WTC11 (cell line): ENCODE results near the gene LAMA4. TPM values are rescaled to one million over a fixed set of nuclear protein-coding genes. Genes with fewer than 3 reads are reported as not detected.

ENCODE experiments used
- ATAC-seq: fragments of 200-7000 bp; cut with Tn5 transposase; 2 replicates; pipeline ENCODE4 v1.10.0; 2021; ENCODE audit warnings: mild to moderate bottlenecking, moderate library complexity
- CTCF ChIA-PET: fragments of 300-600 bp; sonication (Branson Sonifier 250); formaldehyde crosslinking; loops from one replicate; lab custom pipeline; 2021; ENCODE audit warnings: antibody characterized with exemption; lab: Charles Lee
- POLR2A ChIA-PET: fragments of 350-600 bp; sonication (Branson Sonifier 250); formaldehyde crosslinking; loops from one replicate; lab custom pipeline; 2021; ENCODE audit warnings: antibody characterized with exemption; lab: Charles Lee
- DNase-seq: peaks from one replicate; pipeline ENCODE4 v3.0.0; 2021; ENCODE audit warnings: low spot score
- H3K27ac Mint-ChIP-seq: 2 replicates; pipeline ENCODE4 v1.8.0; 2021; ENCODE audit warnings: mixed read lengths
- H3K27me3 Mint-ChIP-seq: 2 replicates; pipeline ENCODE4 v1.8.0; 2021; ENCODE audit warnings: low read depth, mild to moderate bottlenecking, moderate library complexity, mixed read lengths
- H3K36me3 Mint-ChIP-seq: 2 replicates; pipeline ENCODE4 v1.8.0; 2021; ENCODE audit warnings: mixed read lengths
- H3K4me1 Mint-ChIP-seq: 2 replicates; pipeline ENCODE4 v1.8.0; 2022; ENCODE audit warnings: mixed read lengths
- H3K4me3 Mint-ChIP-seq: 2 replicates; pipeline ENCODE4 v1.8.0; 2021; ENCODE audit warnings: mild to moderate bottlenecking, moderate library complexity, mixed read lengths
- H3K9me3 Mint-ChIP-seq: 2 replicates; pipeline ENCODE4 v1.8.0; 2021; ENCODE audit warnings: mixed read lengths
- ATF1 ChIP-seq: sonication (generic); formaldehyde crosslinking; IDR thresholded peaks from 2 replicates; pipeline ENCODE4 v1.8.1; 2023; ENCODE audit warnings: mild to moderate bottlenecking, moderate library complexity, missing genetic modification reagents
- CREB1 ChIP-seq: sonication (generic); formaldehyde crosslinking; IDR thresholded peaks from 2 replicates; pipeline ENCODE4 v1.8.0; 2023; ENCODE audit warnings: mild to moderate bottlenecking, missing genetic modification reagents
- CREM ChIP-seq: sonication (generic); formaldehyde crosslinking; IDR thresholded peaks from 2 replicates; pipeline ENCODE4 v1.8.1; 2022; ENCODE audit warnings: mild to moderate bottlenecking, missing genetic modification reagents, moderate library complexity
- ETV6 ChIP-seq: sonication (generic); formaldehyde crosslinking; IDR thresholded peaks from 2 replicates; pipeline ENCODE4 v1.8.1; 2022; ENCODE audit warnings: mild to moderate bottlenecking, missing genetic modification reagents
- JAZF1 ChIP-seq: fragments of 250-450 bp; sonication (Bioruptor Pico); IDR thresholded peaks from 2 replicates; pipeline ENCODE4 v1.9.0; 2021; ENCODE audit warnings: moderate library complexity, mild to moderate bottlenecking, inconsistent platforms
- OVOL2 ChIP-seq: fragments of 250-450 bp; sonication (Bioruptor Pico); IDR thresholded peaks from 2 replicates; pipeline ENCODE4 v1.9.0; 2021; ENCODE audit warnings: mild to moderate bottlenecking, borderline replicate concordance
- RORB ChIP-seq: fragments of 250-450 bp; sonication (Bioruptor Pico); IDR thresholded peaks from 2 replicates; pipeline ENCODE4 v1.9.0; 2021; ENCODE audit warnings: mild to moderate bottlenecking
- SMAD4 ChIP-seq: sonication (generic); formaldehyde crosslinking; IDR thresholded peaks from 2 replicates; pipeline ENCODE4 v1.8.0; 2022; ENCODE audit warnings: mild to moderate bottlenecking, missing genetic modification reagents
- ZNF138 ChIP-seq: sonication (generic); formaldehyde crosslinking; conservative IDR thresholded peaks from 2 replicates; pipeline ENCODE4 v1.8.1; 2022; ENCODE audit warnings: mild to moderate bottlenecking, moderate library complexity, missing genetic modification reagents
- ZNF219 ChIP-seq: sonication (generic); formaldehyde crosslinking; IDR thresholded peaks from 2 replicates; pipeline ENCODE4 v1.8.0; 2023; ENCODE audit warnings: missing genetic modification reagents, mild to moderate bottlenecking, borderline replicate concordance
- ZNF232 ChIP-seq: sonication (generic); formaldehyde crosslinking; IDR thresholded peaks from 2 replicates; pipeline ENCODE4 v1.8.0; 2022; ENCODE audit warnings: mild to moderate bottlenecking, missing genetic modification reagents
- ZNF423 ChIP-seq: fragments of 250-450 bp; sonication (Bioruptor Pico); IDR thresholded peaks from 2 replicates; pipeline ENCODE4 v2.1.2; 2022; ENCODE audit warnings: mild to moderate bottlenecking, moderate library complexity
- ZNF671 ChIP-seq: fragments of 250-450 bp; sonication (Bioruptor Pico); IDR thresholded peaks from 2 replicates; pipeline ENCODE4 v1.8.0; 2021; ENCODE audit warnings: mild to moderate bottlenecking
- total RNA-seq: library from RNA; stranded (reverse); gene quantifications from 3 replicates; pipeline ENCODE4 v1.2.3, GENCODE V29; 2021
- TF ChIP-seq, protein P1 (sequence below): fragments of 250-450 bp; sonication (Bioruptor Pico); IDR thresholded peaks from 2 replicates; pipeline ENCODE4 v1.9.0; 2021; ENCODE audit warnings: moderate library complexity, mild to moderate bottlenecking, inconsistent platforms, borderline replicate concordance
- TF ChIP-seq, protein P2 (sequence below): sonication (generic); formaldehyde crosslinking; IDR thresholded peaks from 2 replicates; pipeline ENCODE4 v1.8.1; 2022; ENCODE audit warnings: mild to moderate bottlenecking, moderate library complexity, missing genetic modification reagents
- TF ChIP-seq, protein P3 (sequence below): sonication (generic); formaldehyde crosslinking; IDR thresholded peaks from 2 replicates; pipeline ENCODE4 v1.8.1; 2023; ENCODE audit warnings: mild to moderate bottlenecking, missing genetic modification reagents, moderate library complexity
- TF ChIP-seq, protein P4 (sequence below): sonication (generic); formaldehyde crosslinking; IDR thresholded peaks from 2 replicates; pipeline ENCODE4 v1.8.1; 2022; ENCODE audit warnings: missing genetic modification reagents, borderline replicate concordance
- TF ChIP-seq, protein P5 (sequence below): sonication (generic); formaldehyde crosslinking; IDR thresholded peaks from 2 replicates; pipeline ENCODE4 v1.8.0; 2022; ENCODE audit warnings: mild to moderate bottlenecking, missing genetic modification reagents
- TF ChIP-seq, protein P6 (sequence below): sonication (generic); formaldehyde crosslinking; IDR thresholded peaks from 2 replicates; pipeline ENCODE4 v1.8.0; 2023; ENCODE audit warnings: missing genetic modification reagents
- TF ChIP-seq, protein P7 (sequence below): sonication (generic); formaldehyde crosslinking; IDR thresholded peaks from 2 replicates; pipeline ENCODE4 v1.8.1; 2022; ENCODE audit warnings: low read depth, missing genetic modification reagents, borderline replicate concordance

The LAMA4 gene
- total RNA-seq, 1 experiment from 2014 or later = 1.6 TPM

DNA sequence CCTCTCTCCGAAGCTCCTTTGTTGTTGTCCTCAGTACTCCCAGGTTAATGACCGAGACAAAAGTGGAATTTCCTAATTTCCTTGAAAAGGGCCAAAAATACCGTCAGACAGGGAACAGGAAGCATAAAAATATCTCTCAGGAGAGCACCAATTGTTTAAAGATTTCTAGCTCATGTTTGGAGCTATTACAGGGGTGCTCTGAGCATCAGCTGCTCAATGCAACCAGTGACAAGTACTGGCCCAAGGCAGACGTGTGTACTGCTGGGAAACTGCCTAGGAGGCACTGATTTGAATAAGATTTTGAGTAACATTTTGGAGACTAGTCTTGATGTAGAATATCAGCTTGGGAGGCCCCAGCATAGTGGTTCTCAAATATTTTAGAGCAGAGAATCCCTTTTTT lies 17.3 kb downstream of the LAMA4 start:
- no peaks in the 10 kb centered on the region for H3K27me3 Mint-ChIP-seq
- no peak for DNase-seq
- no peaks in the 10 kb centered on the region for H3K9me3 Mint-ChIP-seq
- TF ChIP-seq CREM (CRISPR knock-in tag) (no peak), RORB (CRISPR knock-in tag) (no peak), ETV6 (CRISPR knock-in tag) (no peak), SMAD4 (CRISPR knock-in tag) (no peak), OVOL2 (CRISPR knock-in tag) (no peak), JAZF1 (no peak), ATF1 (CRISPR knock-in tag) (no peak)
- TF ChIP-seq, protein P1, sequence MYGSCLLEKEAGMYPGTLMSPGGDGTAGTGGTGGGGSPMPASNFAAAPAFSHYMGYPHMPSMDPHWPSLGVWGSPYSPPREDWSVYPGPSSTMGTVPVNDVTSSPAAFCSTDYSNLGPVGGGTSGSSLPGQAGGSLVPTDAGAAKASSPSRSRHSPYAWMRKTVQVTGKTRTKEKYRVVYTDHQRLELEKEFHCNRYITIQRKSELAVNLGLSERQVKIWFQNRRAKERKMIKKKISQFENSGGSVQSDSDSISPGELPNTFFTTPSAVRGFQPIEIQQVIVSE (CRISPR knock-in tag) = no peak
- TF ChIP-seq, protein P2, sequence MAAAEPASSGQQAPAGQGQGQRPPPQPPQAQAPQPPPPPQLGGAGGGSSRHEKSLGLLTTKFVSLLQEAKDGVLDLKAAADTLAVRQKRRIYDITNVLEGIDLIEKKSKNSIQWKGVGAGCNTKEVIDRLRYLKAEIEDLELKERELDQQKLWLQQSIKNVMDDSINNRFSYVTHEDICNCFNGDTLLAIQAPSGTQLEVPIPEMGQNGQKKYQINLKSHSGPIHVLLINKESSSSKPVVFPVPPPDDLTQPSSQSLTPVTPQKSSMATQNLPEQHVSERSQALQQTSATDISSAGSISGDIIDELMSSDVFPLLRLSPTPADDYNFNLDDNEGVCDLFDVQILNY (CRISPR knock-in tag) = no peak
- TF ChIP-seq, protein P3, sequence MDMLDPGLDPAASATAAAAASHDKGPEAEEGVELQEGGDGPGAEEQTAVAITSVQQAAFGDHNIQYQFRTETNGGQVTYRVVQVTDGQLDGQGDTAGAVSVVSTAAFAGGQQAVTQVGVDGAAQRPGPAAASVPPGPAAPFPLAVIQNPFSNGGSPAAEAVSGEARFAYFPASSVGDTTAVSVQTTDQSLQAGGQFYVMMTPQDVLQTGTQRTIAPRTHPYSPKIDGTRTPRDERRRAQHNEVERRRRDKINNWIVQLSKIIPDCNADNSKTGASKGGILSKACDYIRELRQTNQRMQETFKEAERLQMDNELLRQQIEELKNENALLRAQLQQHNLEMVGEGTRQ (CRISPR knock-in tag) = no peak
- no peak for ATAC-seq
- no peak overlapping the region for H3K4me3 Mint-ChIP-seq
- no peaks in the 10 kb centered on the region for H3K36me3 Mint-ChIP-seq
- H3K4me1 Mint-ChIP-seq = no peaks in the 10 kb centered on the region
- H3K27ac Mint-ChIP-seq = no peak overlapping the region
- ChIA-PET POLR2A (no interaction called here), CTCF (no interaction called here)

DNA sequence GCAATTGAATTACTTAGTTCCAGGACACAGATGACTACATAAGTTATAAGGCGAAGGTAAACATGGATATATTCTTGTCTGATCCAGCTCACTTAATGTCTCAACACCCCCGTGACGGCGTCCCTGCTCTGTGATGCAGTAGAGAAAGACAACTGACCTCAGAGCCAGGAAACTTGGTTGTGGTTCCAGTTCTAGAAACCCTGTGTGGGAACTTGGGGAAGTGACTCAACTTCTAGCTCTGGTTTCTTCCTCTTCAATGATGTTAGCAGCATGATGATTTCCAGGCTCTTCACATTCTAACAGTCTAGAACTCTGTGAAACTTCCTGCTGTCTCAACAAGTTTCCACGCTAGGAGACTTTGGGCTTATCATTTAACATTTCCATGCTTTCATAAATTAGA lies 18.4 kb downstream of the LAMA4 start:
- Mint-ChIP-seq H3K4me3 (no peak overlapping the region), H3K4me1 (no peaks in the 10 kb centered on the region), H3K27me3 (no peaks in the 10 kb centered on the region), H3K36me3 (no peaks in the 10 kb centered on the region), H3K9me3 (no peaks in the 10 kb centered on the region), H3K27ac (no peak overlapping the region)
- ChIA-PET POLR2A (no interaction called here), CTCF (no interaction called here)
- DNase-seq (no peak), ATAC-seq (no peak)
- no peak for TF ChIP-seq ZNF232
- no peak for TF ChIP-seq ZNF138 (CRISPR knock-in tag)
- TF ChIP-seq ZNF671 (CRISPR knock-in tag) = no peak
- TF ChIP-seq, protein P4, sequence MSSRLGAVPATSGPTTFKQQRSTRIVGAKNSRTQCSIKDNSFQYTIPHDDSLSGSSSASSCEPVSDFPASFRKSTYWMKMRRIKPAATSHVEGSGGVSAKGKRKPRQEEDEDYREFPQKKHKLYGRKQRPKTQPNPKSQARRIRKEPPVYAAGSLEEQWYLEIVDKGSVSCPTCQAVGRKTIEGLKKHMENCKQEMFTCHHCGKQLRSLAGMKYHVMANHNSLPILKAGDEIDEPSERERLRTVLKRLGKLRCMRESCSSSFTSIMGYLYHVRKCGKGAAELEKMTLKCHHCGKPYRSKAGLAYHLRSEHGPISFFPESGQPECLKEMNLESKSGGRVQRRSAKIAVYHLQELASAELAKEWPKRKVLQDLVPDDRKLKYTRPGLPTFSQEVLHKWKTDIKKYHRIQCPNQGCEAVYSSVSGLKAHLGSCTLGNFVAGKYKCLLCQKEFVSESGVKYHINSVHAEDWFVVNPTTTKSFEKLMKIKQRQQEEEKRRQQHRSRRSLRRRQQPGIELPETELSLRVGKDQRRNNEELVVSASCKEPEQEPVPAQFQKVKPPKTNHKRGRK (CRISPR knock-in tag) = no peak
- TF ChIP-seq ZNF219 (CRISPR knock-in tag) = no peak
- TF ChIP-seq, protein P5, sequence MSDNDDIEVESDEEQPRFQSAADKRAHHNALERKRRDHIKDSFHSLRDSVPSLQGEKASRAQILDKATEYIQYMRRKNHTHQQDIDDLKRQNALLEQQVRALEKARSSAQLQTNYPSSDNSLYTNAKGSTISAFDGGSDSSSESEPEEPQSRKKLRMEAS (CRISPR knock-in tag) = no peak
- TF ChIP-seq CREB1 (CRISPR knock-in tag) = no peak
- no peak for TF ChIP-seq ZNF423 (CRISPR knock-in tag)
- TF ChIP-seq, protein P6, sequence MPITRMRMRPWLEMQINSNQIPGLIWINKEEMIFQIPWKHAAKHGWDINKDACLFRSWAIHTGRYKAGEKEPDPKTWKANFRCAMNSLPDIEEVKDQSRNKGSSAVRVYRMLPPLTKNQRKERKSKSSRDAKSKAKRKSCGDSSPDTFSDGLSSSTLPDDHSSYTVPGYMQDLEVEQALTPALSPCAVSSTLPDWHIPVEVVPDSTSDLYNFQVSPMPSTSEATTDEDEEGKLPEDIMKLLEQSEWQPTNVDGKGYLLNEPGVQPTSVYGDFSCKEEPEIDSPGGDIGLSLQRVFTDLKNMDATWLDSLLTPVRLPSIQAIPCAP = no peak
- TF ChIP-seq, protein P7, sequence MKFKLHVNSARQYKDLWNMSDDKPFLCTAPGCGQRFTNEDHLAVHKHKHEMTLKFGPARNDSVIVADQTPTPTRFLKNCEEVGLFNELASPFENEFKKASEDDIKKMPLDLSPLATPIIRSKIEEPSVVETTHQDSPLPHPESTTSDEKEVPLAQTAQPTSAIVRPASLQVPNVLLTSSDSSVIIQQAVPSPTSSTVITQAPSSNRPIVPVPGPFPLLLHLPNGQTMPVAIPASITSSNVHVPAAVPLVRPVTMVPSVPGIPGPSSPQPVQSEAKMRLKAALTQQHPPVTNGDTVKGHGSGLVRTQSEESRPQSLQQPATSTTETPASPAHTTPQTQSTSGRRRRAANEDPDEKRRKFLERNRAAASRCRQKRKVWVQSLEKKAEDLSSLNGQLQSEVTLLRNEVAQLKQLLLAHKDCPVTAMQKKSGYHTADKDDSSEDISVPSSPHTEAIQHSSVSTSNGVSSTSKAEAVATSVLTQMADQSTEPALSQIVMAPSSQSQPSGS = no peak
